Esophagus (tissue), 2 donors: ENCODE measurements around the gene HIVEP1. TPM values are rescaled to one million over a fixed set of nuclear protein-coding genes. Genes with fewer than 3 reads are reported as not detected.

Experiments
- H3K27ac ChIP-seq, 2 donors: one replicate each; pipeline ENCODE4 v1.5.1; 2013; ENCODE audit warnings: low read depth in 2 of 2, mild to moderate bottlenecking in 2 of 2, inconsistent platforms in 1 of 2, low read length in 1 of 2, moderate library complexity in 1 of 2
- H3K27me3 ChIP-seq, 2 donors: one replicate each; pipeline ENCODE4 v1.6.1; 2013; ENCODE audit warnings: low read length in 2 of 2, control low read depth in 1 of 2, mild to moderate bottlenecking in 1 of 2; ENCODE audit not compliant: insufficient read depth in 2 of 2, control insufficient read depth in 1 of 2
- H3K36me3 ChIP-seq, 2 donors: one replicate each; pipeline ENCODE4 v1.6.1; 2013; ENCODE audit warnings: low read length in 1 of 2; ENCODE audit not compliant: control insufficient read depth in 2 of 2, insufficient read depth in 2 of 2
- H3K4me1 ChIP-seq, 2 donors: one replicate each; pipeline ENCODE4 v1.6.1; 2013; ENCODE audit warnings: low read length in 1 of 2; ENCODE audit not compliant: control insufficient read depth in 2 of 2, insufficient read depth in 2 of 2
- H3K4me3 ChIP-seq, 2 donors: one replicate each; pipeline ENCODE4 v1.5.1; 2013; ENCODE audit warnings: low read length in 2 of 2, mild to moderate bottlenecking in 2 of 2, low read depth in 1 of 2, moderate library complexity in 1 of 2
- H3K9me3 ChIP-seq, 2 donors: one replicate each; pipeline ENCODE4 v1.6.1; 2013; ENCODE audit warnings: mild to moderate bottlenecking in 2 of 2, low read depth in 1 of 2, low read length in 1 of 2, moderate library complexity in 1 of 2; ENCODE audit not compliant: control insufficient read depth in 2 of 2, insufficient read depth in 1 of 2
- WGBS, 2 donors: extraction: QIAGEN DNeasy Blood & Tissue Kit; methylation state at CpG; one replicate each; pipeline ENCODE4 v1.1.7; 2013; 5-methylcytosine and 5-hydroxymethylcytosine counted together
- polyA plus RNA-seq, 2 donors: library from polyadenylated mRNA; stranded (reverse); fragments of 200-250 nt; gene quantifications; one replicate each; pipeline ENCODE4 v1.2.3, GENCODE V29; 2013
- donor health status: healthy with polysubstance abuse.
- donor health status: Bipolar disorder and iron deficiency.

Gene HIVEP1
- polyA plus RNA-seq, 2 donors = 4.0 to 7.8 TPM

DNA sequence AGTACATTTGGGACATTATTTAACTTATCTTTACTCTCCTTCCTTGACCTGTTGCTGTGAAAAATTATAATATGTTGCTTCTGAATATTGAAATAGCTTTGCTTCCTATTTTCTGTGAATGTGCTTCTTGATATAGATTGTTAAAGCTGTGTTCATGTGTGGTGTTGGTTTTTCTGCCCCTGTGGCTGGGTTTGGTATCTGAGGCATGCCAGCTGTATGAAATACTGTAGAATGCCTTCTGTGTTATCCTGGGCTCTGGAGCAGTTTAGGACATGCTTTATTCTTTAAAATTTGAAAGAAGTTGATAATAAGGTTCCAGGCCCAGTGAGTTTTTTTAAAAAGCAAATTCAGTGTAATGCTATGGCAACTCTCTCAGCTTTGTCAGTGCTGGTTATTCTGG is 71.7 kb downstream of the HIVEP1 start:
- no peak overlapping the region for H3K27ac ChIP-seq

DNA sequence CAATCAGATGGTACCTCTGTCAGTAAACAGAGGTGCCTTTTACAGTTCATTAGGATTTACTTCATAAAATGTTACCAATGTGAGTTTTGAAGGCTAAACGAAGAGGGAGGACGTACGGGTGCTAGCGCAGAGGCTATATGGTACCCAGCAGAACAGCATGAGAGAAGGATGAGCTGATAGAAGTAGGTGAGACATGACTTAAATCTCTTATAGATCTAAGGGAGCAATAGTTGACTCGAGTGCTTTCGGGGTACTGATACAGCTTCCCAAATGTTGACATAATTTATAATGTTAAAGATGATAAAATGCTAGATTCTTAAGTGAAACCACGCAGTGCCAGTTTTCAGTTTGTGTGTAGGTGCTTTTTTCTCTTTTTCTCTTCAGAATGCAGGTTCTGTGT is 72.6 kb downstream of the HIVEP1 start:
- Histone ChIP-seq H3K27me3 (no peaks in the 10 kb centered on the region), H3K36me3 (no peaks in the 10 kb centered on the region), H3K9me3 (no peaks in the 10 kb centered on the region), H3K4me1 (no peaks in the 10 kb centered on the region), H3K4me3 (no peak overlapping the region), H3K27ac (no peak overlapping the region)
- WGBS, 2 donors = 73 to 81% methylated on average over 7 of the region's 7 CpGs

More for the DNA sequence above, 71.7 kb downstream of the HIVEP1 start:
- Histone ChIP-seq H3K4me3 (no peak overlapping the region), H3K4me1 (no peaks in the 10 kb centered on the region), H3K36me3 (no peaks in the 10 kb centered on the region), H3K9me3 (no peaks in the 10 kb centered on the region), H3K27me3 (no peaks in the 10 kb centered on the region)

DNA sequence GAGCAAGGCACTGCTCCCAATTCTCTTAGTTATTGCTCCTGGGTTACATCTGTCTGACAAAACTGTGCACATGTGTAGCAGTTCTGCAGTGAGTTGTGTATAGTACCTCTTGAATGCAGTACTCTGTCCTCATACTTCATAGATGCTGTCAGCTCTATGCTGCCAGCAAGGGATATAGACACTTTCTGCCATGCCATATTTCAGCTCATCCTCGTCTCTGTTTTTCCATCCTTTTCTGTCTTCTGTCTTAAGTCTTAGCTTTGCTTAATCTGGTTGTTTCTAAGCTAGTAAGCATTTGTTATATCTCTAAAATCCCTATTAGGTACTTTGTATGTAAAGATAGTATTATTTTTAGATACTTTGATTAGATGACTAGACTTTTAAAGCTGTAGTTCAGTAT is 76.4 kb downstream of the HIVEP1 start:
- Histone ChIP-seq H3K4me1 (no peaks in the 10 kb centered on the region), H3K36me3 (peaks cover 0 to 2% of the 10 kb centered on the region in 2 donors), H3K9me3 (no peaks in the 10 kb centered on the region), H3K27ac (no peak overlapping the region), H3K27me3 (no peaks in the 10 kb centered on the region), H3K4me3 (no peak overlapping the region)
- 83 to 94% methylated on average over 1 of the region's 1 CpG for WGBS, 2 donors

DNA sequence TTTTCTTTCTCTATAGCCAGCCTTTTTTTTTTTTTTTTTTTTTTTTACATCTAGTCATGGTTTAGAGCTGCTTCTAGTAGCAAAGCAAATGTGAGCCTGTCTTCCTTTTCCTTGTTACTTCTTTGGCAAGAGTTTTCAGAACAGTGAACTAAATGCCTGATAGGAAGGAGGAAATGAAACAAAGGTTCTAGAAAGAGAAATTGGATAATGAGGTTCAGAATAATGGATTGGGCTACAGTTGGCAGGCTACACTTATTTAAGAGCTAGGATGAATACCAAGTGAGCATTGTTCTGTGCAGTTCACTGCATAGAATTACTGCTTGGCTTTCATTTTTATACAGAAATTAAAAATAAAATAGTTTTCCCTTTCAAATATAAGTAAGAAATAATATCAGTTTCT is 78.6 kb downstream of the HIVEP1 start:
- Histone ChIP-seq H3K27ac (no peak overlapping the region), H3K4me1 (no peaks in the 10 kb centered on the region), H3K27me3 (no peaks in the 10 kb centered on the region), H3K9me3 (no peaks in the 10 kb centered on the region), H3K36me3 (peaks cover 0 to 2% of the 10 kb centered on the region in 2 donors), H3K4me3 (no peak overlapping the region)

DNA sequence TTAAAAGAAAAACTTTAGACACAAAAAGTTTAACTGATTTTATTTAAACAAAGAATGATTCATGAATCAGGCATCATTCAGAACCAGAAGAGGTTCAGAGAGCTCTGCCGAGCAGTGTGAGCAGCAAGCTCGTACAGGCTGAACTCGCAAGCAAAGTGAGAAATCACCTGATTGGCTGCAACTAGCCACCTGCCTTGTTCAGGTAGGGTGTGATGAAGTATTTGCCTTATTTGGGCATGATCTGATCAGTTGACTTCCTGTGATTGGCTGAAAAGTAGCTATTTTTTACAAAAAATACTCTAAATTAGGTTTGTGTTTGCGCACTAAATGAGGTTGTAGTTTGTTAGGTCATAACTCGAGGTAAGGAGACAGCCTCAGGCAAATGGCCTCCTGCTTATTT is 80.7 kb downstream of the HIVEP1 start:
- WGBS, 2 donors = 88 to 95% methylated on average over 5 of the region's 5 CpGs
- Histone ChIP-seq H3K4me1 (no peaks in the 10 kb centered on the region), H3K27ac (no peak overlapping the region), H3K9me3 (no peaks in the 10 kb centered on the region), H3K27me3 (no peaks in the 10 kb centered on the region), H3K4me3 (no peak overlapping the region), H3K36me3 (peaks cover 0 to 2% of the 10 kb centered on the region in 2 donors)

DNA sequence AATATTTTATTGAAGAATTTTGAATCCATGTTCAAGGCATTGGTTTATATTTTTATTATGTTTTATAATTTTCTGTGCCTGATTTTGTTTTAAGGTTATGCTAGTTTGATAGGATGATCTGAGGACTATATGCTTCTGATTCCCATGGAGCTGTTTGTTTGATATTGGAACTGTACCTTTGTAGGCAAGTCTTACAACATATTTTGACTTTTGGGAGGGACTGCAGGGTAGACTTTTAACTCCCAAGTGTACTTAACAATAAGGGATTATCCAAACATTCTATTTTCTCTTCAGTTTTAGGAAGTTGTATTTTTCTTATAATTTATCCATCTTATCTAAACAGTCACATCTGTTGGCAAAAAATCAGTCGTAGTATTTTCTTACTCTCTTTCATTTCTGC is 82.6 kb downstream of the HIVEP1 start:
- Histone ChIP-seq H3K4me1 (no peaks in the 10 kb centered on the region), H3K27me3 (no peaks in the 10 kb centered on the region), H3K36me3 (peaks cover 0 to 2% of the 10 kb centered on the region in 2 donors), H3K4me3 (no peak overlapping the region), H3K9me3 (no peaks in the 10 kb centered on the region), H3K27ac (no peak overlapping the region)
- WGBS, 2 donors = 76 to 78% methylated on average over 1 of the region's 1 CpG

DNA sequence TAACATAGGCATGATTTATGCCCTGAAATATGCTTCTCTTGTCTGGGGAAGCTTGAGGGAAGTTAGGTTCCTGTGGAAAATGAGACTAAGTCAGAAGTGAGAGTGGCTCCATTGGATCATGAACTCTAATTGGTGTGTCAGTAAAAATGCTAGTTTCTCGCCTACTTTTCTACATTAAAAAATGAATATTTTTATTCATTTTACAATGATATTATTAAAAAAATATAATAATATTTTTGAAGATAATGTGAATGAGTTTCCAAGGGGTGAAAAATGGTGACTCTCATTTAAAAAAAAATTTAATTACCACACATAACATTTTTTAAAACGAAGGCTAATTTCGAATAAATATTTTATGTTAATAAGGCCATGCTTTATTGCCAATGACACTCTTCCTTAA is 84.2 kb downstream of the HIVEP1 start:
- WGBS, 2 donors = 96 to 98% methylated on average over 3 of the region's 3 CpGs
- no peak overlapping the region for H3K27ac ChIP-seq
- no peaks in the 10 kb centered on the region for H3K36me3 ChIP-seq
- H3K27me3 ChIP-seq = no peaks in the 10 kb centered on the region
- no peaks in the 10 kb centered on the region for H3K9me3 ChIP-seq
- no peak overlapping the region for H3K4me3 ChIP-seq
- no peaks in the 10 kb centered on the region for H3K4me1 ChIP-seq

DNA sequence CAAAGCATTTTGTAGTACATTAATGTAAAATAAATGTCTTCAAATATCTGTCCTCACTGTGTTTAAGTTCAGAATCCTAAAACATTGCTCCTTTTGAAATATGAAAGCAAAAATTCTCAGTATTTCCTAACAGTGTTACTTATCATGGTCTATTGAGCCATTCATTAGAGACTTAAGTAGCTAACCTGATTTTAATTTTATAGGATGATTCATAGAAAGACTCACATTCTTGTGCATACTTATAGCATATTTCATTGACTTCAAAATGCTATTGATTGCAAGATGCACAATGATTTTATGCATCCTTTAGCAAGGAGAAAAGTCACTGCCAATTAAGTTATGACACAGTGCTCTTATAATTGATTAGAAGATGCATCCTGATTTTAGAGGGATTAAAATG is 85.7 kb downstream of the HIVEP1 start:
- H3K4me1 ChIP-seq = no peaks in the 10 kb centered on the region
- no peaks in the 10 kb centered on the region for H3K9me3 ChIP-seq
- H3K27ac ChIP-seq = no peak overlapping the region

DNA sequence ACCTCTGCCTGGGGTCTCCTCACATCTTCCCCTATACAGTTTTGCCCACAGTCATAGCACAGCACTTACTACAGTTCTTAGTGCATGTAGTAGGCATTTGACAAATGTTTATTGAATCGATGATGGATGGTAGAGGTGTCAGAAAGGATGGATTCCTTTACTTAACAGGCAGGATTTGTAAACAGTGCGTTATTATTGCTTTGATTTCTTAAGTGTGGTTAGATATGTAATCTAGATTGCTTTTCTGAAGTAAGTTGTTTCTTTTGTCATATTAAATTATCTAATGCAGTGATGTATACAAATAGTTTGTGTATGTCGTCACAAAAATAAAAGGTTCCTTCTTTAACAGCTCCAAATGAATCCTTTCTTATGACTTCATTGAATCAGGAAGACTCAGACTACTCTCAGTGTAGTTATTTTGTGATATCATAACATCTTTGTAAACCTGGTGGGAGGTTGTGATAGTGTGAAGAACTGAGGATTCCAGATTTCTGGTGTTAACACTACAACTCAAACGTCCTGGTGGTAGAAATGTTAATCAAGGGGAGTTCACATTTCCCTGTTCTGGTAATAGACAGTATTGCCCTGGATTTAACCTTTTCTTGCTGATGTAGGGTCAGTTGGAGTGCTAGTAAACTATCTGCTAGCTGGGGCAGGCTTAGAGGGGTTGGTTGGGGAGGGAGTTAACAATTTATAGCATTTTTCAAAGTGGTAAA is 87.7 kb downstream of the HIVEP1 start:
- no peaks in the 10 kb centered on the region for H3K36me3 ChIP-seq
- no peaks in the 10 kb centered on the region for H3K4me1 ChIP-seq
- H3K9me3 ChIP-seq = no peaks in the 10 kb centered on the region
- no peak overlapping the region for H3K4me3 ChIP-seq
- WGBS, 2 donors = 62 to 78% methylated on average over 4 of the region's 4 CpGs
- no peaks in the 10 kb centered on the region for H3K27me3 ChIP-seq
- H3K27ac ChIP-seq = no peak overlapping the region

More for the DNA sequence above, 85.7 kb downstream of the HIVEP1 start:
- H3K36me3 ChIP-seq = no peaks in the 10 kb centered on the region
- no peaks in the 10 kb centered on the region for H3K27me3 ChIP-seq
- no peak overlapping the region for H3K4me3 ChIP-seq

DNA sequence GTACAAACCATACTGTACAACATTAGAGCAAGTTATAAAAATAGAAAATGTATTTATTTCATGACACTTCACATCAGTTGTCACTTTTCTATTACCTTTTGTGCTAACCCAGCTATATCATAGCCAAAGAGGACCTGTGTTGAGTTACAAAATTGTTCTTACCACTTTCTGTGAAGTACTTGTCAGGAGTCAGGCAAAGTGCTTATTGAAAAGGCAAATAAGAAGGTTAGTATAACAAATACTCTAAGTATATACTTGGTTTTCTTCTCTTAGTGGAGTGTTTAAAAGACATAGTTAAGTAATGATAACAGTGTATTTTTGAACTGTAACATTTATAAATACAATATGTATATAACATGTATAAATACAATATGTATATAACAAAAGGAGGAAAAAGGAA is 88.9 kb downstream of the HIVEP1 start:
- Histone ChIP-seq H3K9me3 (no peaks in the 10 kb centered on the region), H3K4me3 (no peak overlapping the region), H3K36me3 (no peaks in the 10 kb centered on the region), H3K27me3 (no peaks in the 10 kb centered on the region), H3K4me1 (no peaks in the 10 kb centered on the region), H3K27ac (no peak overlapping the region)
